ENCODE measurements around the gene C2CD2. TPM values are rescaled to one million over a fixed set of nuclear protein-coding genes. Genes with fewer than 3 reads are reported as not detected.

C2CD2 gene
- total RNA-seq, 1 donor from 2014 or later = 31.7 TPM

DNA sequence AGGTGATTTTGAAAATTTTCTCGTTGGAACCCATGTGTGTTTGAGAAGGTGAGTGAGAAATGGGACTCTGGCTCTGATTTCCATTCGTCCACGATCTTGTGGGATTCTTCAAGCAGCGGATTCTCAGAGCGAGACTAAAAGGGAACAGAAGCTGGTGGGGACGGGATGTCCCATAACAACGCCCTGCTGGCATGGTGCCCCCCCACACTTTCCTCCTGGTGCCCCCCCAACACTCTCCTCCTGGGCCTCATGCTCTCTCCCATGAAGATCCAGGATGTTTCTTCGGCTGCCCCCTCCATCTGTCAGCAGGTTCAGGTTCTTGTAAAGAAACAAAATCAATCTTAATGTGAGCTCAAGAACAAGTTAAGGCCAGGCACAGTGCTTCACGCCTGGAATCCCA is 103.7 kb downstream of the C2CD2 start:
- no peak for DNase-seq (ENCODE audit: extremely low read depth, low read depth, low spot score)

DNA sequence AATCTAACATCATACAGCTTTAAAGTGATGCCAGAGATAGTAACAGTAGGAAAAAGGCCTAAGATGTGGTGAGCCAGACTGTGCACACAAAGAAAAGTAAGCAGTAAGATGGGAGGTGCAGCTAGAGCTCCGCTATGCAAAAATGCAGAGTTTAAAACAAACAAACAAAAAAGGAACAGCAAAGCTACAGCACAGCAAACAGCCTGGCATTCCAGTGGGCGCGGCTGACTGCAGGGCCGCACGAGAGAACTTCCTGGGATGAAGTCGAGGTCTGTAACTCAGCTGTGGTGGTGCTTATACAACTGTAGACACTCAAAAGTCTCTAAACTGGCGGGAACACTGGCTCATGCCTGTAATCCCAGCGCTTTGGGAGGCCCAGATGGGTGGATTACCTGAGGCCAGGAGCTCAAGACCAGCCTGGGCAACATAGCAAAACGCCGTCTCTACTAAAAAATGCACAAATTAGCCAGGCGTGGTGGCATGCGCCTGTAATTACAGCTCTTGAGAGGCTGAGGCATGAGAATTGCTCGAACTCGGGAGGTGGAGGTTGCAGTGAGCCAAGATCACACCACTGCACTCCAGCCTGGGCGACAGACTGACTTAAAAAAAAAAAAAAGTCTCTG is 104.7 kb downstream of the C2CD2 start:
- DNase-seq (ENCODE audit: extremely low read depth, low read depth, low spot score) = no peak

DNA sequence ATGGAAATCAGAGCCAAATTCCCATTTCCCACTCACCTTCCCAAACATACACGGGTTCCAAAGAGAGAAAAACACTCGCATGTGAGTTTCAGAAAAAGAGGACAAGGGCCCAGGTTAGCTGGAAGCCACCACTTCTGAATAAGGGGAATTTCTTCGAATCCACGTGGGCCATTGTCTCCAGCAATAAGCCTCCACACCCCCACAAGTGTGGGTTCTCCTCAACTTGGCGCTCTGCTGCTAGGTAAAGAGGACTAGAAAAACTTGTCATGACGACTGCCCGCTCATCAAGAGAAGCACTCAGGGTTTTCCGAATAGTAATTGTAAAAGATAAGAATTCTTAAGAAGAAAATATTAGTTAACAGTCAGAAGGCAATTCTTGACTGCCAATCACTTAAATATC is 105.3 kb downstream of the C2CD2 start:
- DNase-seq (ENCODE audit: extremely low read depth, low read depth, low spot score) = no peak

DNA sequence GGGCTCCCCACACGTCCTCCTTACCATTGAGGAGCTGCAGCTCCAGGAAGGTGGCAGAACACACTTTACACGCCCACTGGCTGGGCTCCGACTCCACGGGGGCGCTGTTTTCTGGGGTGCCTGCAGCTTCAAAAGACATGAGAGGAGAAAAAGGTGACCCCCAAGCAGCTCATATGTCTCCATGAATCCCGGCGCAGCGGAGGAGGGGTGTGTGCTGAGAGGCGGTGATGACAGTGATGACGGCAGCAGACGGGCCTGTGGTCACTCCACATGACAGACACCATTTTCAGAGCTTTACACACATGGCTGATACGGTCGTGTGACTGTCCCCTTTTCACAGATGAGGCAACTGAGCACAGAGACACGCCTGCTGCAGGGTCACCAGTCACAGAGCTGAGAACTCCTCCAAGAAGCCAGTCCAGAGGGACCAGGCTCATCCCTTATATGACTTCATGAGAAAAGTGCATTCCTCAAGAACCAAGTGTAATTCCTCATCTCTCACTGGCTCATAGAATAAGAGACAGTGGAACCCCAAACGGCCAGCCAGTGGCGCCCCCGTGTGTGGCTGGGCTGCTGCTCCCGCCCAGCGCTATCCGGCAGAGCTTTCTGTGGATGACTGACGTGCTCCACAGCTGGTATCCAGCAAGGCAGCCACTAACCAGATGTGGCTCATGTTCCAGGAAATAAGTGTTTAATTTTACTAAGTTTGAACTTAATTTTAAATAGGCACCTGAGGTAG is 106.6 kb downstream of the C2CD2 start:
- DNase-seq (ENCODE audit: extremely low read depth, low read depth, low spot score) = no peak

DNA sequence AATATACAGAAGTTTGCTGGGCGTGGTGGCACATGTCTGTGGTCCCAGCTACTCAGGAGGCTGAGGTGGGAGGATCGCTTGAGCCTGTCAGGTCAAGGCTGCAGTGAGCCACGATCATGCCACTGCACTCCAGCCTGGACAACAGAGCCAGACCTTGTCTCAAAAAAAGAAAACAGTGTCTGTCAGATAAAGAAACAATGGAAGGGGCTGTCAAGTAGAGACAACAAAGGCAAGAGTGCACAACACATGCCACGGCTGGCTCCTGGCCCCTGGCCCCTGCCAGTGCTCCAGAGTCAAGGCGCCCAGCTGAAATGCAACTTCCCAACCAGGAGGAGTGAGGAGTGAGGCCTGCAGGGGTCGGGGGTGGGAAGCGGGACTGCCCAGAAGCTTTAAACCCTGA is 107.3 kb downstream of the C2CD2 start:
- no peak for DNase-seq (ENCODE audit: extremely low read depth, low read depth, low spot score)

DNA sequence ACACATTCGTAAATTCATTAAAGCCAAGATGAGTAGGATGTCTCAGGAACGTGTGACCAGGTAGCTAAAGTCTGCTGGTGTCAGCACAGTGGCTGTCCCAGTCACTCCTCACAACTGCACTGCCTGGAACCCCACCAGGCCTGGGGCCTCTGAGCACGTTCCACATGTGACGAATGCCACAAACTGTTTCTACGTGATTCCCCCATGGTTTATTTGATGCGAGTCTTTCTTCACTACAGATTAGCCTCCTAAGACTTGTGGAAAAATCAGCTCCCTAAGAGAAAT is 107.8 kb downstream of the C2CD2 start:
- no peak for DNase-seq (ENCODE audit: extremely low read depth, low read depth, low spot score)

DNA sequence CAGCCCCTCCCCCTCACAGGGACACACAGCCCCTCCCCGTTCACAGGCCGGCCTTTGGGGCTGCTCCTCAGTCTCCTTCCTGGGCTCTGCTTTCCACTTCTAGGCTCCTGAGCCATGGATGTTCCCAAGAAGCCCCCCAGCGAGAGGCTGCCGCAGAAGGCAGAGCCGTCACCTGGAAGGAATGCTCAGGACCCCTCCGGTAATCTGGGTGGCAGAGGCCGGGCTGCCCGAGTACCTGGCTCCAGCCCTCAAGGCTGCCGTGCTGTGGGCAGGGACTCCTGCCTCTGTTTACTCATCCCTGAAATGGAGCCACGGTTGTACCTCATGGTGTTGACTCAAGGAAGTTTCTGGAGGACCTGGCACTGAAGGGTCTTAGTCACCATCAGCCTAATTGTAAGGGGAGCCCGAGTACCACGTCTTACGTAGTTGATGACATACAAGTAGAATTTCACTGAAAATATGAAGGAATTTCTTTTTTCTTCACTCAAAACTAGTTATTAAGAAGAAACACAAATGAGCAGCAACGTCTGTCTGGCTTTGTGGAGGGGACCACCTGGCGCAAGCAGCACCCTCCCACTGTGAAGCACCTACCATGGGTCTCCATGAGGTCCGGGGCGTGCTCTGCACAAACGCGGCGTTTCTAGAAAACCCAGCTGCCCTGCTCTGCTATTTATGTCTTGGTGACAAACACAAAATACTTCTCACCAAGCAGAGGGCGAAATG is 108.3 kb downstream of the C2CD2 start:
- DNase-seq (ENCODE audit: extremely low read depth, low read depth, low spot score) = no peak

DNA sequence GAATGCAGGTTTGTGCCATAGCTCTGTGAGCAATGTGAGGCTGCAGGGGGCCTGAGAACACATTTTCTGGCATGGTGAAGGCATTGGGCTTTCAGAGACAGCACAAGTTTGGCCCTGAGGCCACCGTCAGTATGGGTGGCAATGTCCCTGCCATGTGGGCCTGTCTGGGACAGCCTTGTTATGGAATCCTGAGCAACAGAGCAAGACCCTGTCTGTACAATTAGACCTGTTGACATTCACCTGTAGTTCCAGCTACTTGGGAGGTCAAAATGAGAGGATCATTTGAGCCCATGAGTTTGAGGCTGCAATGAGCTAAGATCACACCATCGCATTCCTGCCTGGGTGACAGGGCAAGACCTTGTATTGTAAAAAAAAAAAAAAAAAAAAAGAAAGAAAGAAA is 110.2 kb downstream of the C2CD2 start:
- DNase-seq (ENCODE audit: extremely low read depth, low read depth, low spot score) = no peak

DNA sequence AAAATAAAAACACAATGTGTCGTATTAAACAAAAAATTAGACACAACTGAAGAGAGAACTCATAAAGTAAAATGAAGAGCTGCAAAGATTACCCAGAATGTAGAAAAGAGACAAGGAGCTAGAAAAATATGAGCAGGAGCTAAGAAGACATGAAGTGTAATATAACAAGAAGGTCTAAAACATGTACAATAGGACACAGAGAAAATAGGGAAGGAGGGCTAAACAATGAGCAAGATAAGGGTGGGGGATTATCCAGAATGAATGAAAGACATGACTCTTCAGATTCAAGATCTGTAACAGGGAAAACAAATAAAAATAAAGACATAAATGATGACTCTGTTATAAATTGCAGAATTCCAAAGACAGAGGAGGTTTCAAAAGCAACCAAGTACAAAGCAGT is 112.9 kb downstream of the C2CD2 start:
- DNase-seq (ENCODE audit: extremely low read depth, low read depth, low spot score) = no peak

DNA sequence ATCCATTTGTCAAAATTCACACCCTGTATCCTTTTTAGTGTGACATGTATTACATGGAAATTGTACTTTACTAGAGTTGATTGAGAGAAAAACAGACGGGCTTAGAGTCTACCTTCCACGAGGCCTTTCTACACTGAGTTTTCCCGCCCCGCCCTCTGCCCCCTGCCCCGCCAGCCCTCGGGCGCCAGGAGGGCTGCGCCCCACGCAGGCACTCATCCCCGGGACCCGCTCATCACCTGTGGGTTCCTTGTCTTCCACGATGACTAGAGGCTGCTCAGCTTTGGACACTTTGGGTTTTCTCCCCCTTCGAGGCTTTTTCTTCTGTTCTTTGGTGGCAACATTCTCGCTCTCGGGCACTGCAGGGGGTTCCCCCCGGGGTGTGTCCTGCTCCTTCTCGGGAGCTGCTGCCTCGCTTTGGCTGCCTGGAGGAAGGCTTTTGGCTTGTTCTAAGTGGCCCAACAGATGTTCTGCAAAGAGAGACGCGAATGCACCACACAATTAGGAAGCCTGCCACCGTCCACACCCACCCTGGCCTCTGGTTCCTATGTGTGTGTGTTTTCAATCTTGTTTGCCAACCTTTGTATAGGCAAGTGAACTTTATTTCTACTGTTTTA is 114.3 kb downstream of the C2CD2 start:
- DNase-seq (ENCODE audit: extremely low read depth, low read depth, low spot score) = no peak

DNA sequence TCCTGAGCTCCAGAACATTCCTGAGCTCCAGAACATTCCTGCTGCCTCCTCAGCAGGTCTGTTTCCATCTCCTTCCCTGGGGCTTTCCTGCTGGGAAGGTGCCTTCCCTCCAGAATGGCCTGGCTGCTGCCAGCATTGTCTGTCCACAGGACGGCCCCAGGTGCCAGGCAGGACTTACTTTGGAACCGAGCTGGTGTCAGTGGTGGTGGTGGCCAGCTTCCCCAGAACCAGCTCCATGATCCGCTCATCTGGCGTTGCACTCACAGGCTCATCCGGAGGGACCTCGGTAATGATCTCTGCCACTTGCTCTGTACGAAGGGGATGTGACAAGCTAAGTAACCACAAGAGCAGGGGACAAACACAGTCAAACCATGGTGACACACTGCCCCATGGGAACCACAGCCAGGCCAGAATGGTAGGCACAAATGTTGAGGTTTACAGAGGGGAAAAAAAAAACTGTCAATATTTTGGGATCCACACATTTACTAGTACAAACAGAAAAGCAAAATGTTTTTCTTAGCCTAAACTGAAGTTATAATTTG is 116.0 kb downstream of the C2CD2 start:
- DNase-seq (ENCODE audit: extremely low read depth, low read depth, low spot score) = no peak

DNA sequence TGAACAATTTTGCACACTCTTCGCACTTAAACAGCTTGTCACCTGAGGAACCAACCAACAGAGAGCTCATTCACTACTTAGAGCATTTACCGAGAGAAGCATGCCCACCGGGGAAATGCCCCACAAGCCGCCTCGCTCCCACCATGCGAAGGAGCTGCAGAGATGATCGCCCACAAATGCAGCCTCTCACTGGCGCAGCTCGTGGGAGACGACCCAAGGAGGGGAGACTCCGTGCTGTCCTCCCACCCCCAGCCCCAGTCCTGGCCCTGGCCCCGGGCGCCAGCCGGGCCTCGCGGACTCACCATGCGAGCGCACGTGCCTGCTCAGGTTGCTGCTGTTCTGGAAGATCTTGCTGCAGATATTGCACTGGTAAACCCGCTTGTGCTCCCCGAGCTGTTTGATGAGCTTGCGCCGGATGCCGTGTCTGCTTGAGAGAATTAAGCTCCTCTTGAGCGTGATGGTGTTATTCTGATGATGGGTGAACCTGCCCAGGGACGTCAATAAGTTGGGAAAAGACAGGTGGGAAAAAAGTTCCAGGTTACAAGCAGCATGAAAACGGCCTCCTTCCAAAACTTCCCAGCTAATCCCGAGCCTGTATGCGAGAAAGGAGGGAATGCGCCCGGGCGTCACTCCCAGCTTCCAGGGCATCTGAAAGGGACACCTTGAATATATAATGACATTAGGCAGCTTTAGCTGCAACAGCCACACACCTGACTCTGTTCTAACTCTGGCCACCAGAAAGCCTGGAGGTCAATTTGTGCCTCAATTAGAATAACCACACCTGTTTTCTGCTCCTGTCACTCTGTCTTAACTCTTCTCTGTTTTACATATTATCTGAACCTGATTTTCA is 117.4 kb downstream of the C2CD2 start:
- no peak for DNase-seq (ENCODE audit: extremely low read depth, low read depth, low spot score)

DNA sequence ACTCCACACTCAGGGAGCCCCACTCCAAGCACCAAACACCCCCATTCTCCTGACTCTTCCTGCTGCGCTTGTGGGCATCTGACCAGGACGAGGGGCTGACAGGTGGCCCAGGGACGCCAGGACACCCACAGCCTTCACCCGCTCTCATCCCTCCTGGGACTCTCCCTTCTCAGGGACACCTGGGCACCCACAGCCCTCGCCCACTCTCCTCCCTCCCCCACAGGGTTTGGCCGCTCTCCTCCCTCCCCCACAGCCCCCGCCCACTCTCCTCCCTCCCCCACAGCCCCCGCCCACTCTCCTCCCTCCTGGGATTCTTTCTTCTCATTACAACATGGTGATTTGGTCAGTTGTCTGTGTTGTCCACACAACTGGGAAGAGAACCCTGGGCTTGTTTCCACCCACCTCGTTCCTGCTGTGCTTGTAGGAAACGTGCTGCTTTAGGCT is 118.1 kb downstream of the C2CD2 start:
- DNase-seq (ENCODE audit: extremely low read depth, low read depth, low spot score) = no peak

Other genes with a start within 250 kb of the C2CD2 start
- 1.9 and 5.7 TPM in 2 replicates for gene RIPK4, start 187.0 kb downstream of the C2CD2 start, total RNA-seq
- gene PRDM15, start 74.7 kb downstream of the C2CD2 start, total RNA-seq = 7.6 and 11.8 TPM in 2 replicates
- 6.8 and 8.8 TPM in 2 replicates for gene ZBTB21, start 56.3 kb upstream of the C2CD2 start, total RNA-seq
- not detected in 2 replicates for gene UMODL1, start 117.3 kb upstream of the C2CD2 start, total RNA-seq

All from glomerular endothelial cell (primary cell).